Thyroid gland (tissue), 4 donors: ENCODE results near the gene FGFBP2. TPM values are rescaled to one million over a fixed set of nuclear protein-coding genes. Genes with fewer than 3 reads are reported as not detected.

Source experiments
- DNase-seq, 2 donors: peaks; one replicate each; pipeline ENCODE4 v3.0.0-alpha.2; 2019
- H3K27ac ChIP-seq, 3 donors: fragments of 200-600 bp; sonication (generic); 1 replicate in 2 of 3; 2 replicates in 1 of 3; pipeline ENCODE4 v1.5.1; 2016 to 2019; ENCODE audit warnings: mild to moderate bottlenecking in 1 of 3, moderate library complexity in 1 of 3
- H3K27me3 ChIP-seq: fragments of 200-600 bp; sonication (generic); one replicate; pipeline ENCODE4 v1.5.1; 2019
- H3K36me3 ChIP-seq, 2 donors: fragments of 200-600 bp; sonication (generic); one replicate each; pipeline ENCODE4 v1.5.1; 2016 to 2019
- H3K4me1 ChIP-seq, 2 donors: fragments of 200-600 bp; sonication (generic); one replicate each; pipeline ENCODE4 v1.5.1; 2017 to 2019
- H3K4me3 ChIP-seq, 3 donors: fragments of 200-600 bp; sonication (generic); replicated peaks in 1 of 3; 1 replicate in 2 of 3; 2 replicates in 1 of 3; pipeline ENCODE4 v1.5.1; 2016; ENCODE audit warnings: mild to moderate bottlenecking in 1 of 3
- H3K9me3 ChIP-seq: fragments of 200-600 bp; sonication (generic); one replicate; pipeline ENCODE4 v1.5.1; 2017
- POLR2A ChIP-seq, 2 donors: fragments of 450-650 bp; IDR thresholded peaks; one replicate each; pipeline ENCODE4 v1.6.1; 2017; ENCODE audit warnings: antibody characterized with exemption in 2 of 2, mild to moderate bottlenecking in 2 of 2, moderate library complexity in 1 of 2
- WGBS, 2 donors: methylation state at CpG; one replicate each; pipeline ENCODE4 v1.1.5; 2017; 5-methylcytosine and 5-hydroxymethylcytosine counted together
- intact Hi-C: fragments of 100-400 bp; cut with DNase I; formaldehyde crosslinking; loops from one replicate; pipeline ENCODE4 v1.15.1; 2023
- total RNA-seq, 4 donors: library from RNA; depleted of rRNA; stranded (reverse); fragments of >200 nt; gene quantifications; one replicate each; pipeline ENCODE4 v1.2.3, GENCODE V29; 2016
- TF ChIP-seq, protein P1 (sequence below), 6 experiments: fragments of 200-600 bp in 3 of 6; fragments of 450-650 bp in 3 of 6; sonication (generic) in 3 of 6; IDR thresholded peaks; one replicate each; pipeline ENCODE4 v1.5.1; 2016 to 2019; ENCODE audit warnings: antibody characterized with exemption in 6 of 6, mild to moderate bottlenecking in 2 of 6, inconsistent platforms in 1 of 6, moderate library complexity in 1 of 6

FGFBP2 gene
- total RNA-seq, 4 donors from 2014 or later = 0.67 to 3.7 (median 0.92) TPM

DNA sequence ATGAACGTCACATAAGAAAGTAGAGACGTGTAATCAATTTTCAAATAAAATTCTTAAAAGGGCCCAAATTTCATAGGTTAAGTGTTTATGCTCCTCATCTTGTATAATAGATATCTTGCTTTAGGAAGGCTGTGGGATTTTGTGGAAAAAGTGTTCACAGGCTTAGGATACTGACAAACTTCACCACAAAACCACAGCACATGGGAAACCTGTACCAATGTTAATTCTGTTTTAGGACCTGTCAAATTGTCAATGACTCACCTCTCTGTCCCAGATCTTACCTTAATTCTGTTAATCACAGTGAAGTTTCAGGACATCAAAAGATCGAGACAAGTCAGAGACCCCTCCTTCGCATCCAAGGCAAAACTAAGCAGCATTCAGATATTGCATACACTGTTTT lies 48.7 kb downstream of the FGFBP2 start:
- Histone ChIP-seq H3K4me1 (no peaks in the 10 kb centered on the region), H3K4me3 (no peak overlapping the region), H3K27me3 (no peaks in the 10 kb centered on the region), H3K9me3 (no peaks in the 10 kb centered on the region), H3K27ac (no peak overlapping the region), H3K36me3 (no peaks in the 10 kb centered on the region)
- no peak for DNase-seq
- TF ChIP-seq POLR2A (IDR thresholded peaks at IDR 0.05) = no peak
- TF ChIP-seq, protein P1, sequence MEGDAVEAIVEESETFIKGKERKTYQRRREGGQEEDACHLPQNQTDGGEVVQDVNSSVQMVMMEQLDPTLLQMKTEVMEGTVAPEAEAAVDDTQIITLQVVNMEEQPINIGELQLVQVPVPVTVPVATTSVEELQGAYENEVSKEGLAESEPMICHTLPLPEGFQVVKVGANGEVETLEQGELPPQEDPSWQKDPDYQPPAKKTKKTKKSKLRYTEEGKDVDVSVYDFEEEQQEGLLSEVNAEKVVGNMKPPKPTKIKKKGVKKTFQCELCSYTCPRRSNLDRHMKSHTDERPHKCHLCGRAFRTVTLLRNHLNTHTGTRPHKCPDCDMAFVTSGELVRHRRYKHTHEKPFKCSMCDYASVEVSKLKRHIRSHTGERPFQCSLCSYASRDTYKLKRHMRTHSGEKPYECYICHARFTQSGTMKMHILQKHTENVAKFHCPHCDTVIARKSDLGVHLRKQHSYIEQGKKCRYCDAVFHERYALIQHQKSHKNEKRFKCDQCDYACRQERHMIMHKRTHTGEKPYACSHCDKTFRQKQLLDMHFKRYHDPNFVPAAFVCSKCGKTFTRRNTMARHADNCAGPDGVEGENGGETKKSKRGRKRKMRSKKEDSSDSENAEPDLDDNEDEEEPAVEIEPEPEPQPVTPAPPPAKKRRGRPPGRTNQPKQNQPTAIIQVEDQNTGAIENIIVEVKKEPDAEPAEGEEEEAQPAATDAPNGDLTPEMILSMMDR (IDR thresholded peaks at IDR 0.05) = no peak
- intact Hi-C loops = no loop called here
- 97 to 98% methylated on average over 4 of the region's 4 CpGs for WGBS, 2 donors

DNA sequence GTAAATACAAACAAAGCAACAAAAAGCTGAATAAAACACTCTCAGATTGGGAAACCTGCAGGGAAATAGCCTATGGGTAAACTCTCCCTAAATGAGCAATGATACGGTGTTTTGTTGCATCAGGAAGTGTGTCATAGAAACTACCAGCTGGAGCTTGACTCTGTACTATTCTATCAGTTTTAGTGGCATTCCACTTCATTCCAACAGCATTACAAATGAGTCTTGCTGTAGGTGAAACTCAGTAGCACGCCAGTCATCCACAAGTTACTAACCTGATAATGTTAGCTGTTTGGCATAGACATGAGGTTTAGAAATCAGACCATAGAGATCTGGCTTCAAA lies 49.4 kb downstream of the FGFBP2 start:
- H3K27ac ChIP-seq = no peak overlapping the region
- no peak for DNase-seq
- no peak for TF ChIP-seq POLR2A (IDR thresholded peaks at IDR 0.05)
- TF ChIP-seq, protein P1 (IDR thresholded peaks at IDR 0.05) = no peak
- intact Hi-C loops = no loop called here
- no peaks in the 10 kb centered on the region for H3K36me3 ChIP-seq
- no peak overlapping the region for H3K4me3 ChIP-seq
- no peaks in the 10 kb centered on the region for H3K4me1 ChIP-seq
- WGBS, 2 donors = 69 to 73% methylated on average over 2 of the region's 2 CpGs
- H3K9me3 ChIP-seq = no peaks in the 10 kb centered on the region
- H3K27me3 ChIP-seq = no peaks in the 10 kb centered on the region

DNA sequence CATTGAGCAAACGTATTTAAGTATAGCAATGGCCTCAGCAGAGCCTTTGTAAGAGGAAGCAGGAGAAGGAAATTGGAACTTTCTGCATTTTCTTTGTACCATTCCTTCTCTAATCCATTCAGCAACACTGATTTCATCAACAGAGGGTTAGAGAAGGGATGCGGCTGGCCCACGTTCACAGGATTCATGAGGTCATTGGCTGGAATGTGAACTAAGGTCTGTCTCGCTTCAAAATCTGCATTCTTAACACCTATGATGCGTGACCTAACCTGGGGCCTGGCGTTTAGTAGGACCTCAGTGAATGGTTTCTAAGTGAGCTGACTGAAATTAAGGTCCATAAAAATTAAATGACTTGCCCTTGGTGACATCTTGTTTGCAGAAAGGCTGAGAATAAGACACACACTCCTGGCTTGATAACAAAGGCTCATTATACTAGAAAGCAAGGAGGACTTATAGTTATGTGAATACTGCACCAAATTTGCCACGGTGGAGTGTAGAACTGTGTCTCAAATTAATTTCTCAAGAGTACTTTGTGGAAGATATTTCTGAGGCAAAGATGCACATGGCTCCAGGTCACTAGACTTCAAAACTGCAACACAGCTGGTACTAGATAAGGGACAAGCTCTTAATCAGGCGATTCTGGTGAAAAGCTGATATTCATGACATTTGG lies 49.9 kb downstream of the FGFBP2 start:
- Histone ChIP-seq H3K4me1 (no peaks in the 10 kb centered on the region), H3K4me3 (no peak overlapping the region), H3K27ac (no peak overlapping the region), H3K27me3 (no peaks in the 10 kb centered on the region), H3K9me3 (no peaks in the 10 kb centered on the region), H3K36me3 (no peaks in the 10 kb centered on the region)
- no peak for DNase-seq
- TF ChIP-seq, protein P1 (IDR thresholded peaks at IDR 0.05) = no peak
- TF ChIP-seq POLR2A (IDR thresholded peaks at IDR 0.05) = no peak
- intact Hi-C loops = no loop called here
- WGBS, 2 donors = 74 to 82% methylated on average over 8 of the region's 8 CpGs

DNA sequence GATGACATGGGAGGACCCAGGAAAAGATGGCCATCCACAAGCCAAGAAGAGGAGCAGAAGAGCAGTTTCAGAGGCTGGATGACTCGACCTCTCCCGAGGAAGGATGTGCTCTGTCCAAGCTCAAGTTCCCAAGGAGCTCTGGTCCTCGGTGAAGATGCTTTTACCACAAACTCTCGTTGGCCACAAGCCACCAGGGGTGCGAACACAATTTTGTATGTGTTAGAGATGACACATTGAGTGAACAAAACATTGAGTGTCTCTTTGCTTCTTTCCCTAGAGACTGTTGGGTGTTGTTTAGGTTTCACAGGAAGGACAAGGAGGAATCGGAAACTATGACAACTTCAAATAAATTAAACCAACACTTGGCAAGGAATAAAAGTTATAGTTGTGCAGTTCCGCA lies 50.7 kb downstream of the FGFBP2 start:
- no peak overlapping the region for H3K27ac ChIP-seq
- no peaks in the 10 kb centered on the region for H3K36me3 ChIP-seq
- no peak for TF ChIP-seq POLR2A (IDR thresholded peaks at IDR 0.05)
- TF ChIP-seq, protein P1 (IDR thresholded peaks at IDR 0.05) = no peak
- 64 to 82% methylated on average over 7 of the region's 7 CpGs for WGBS, 2 donors
- DNase-seq = no peak
- no peak overlapping the region for H3K4me3 ChIP-seq
- intact Hi-C loops = no loop called here
- H3K4me1 ChIP-seq = no peaks in the 10 kb centered on the region
- H3K27me3 ChIP-seq = no peaks in the 10 kb centered on the region
- H3K9me3 ChIP-seq = no peaks in the 10 kb centered on the region

Other genes starting within 250 kb of the FGFBP2 start
- gene CD38, start 184.8 kb downstream of the FGFBP2 start, total RNA-seq = 10 to 100 TPM in 2 of 4 donors, 1 to 10 TPM in 2; 3.7 to 13.3 (median 9.5) TPM
- gene FGFBP1, start 24.4 kb downstream of the FGFBP2 start, total RNA-seq = 1 to 10 TPM in 1 of 4 donors, under 1 TPM in 2, not detected in 1; 0.22 to 2.3 (median 0.44) TPM
- gene PROM1, start 120.8 kb upstream of the FGFBP2 start, total RNA-seq = 1 to 10 TPM in 3 of 4 donors, under 1 TPM in 1; 0.67 to 9.9 (median 2.3) TPM